Type B pancreatic cell (in vitro differentiated cells): ENCODE data around the gene CISTR. TPM values are rescaled to one million over a fixed set of nuclear protein-coding genes. Genes with fewer than 3 reads are reported as not detected.
"Not testable (repeated sequence)": the region's sequence is repeated elsewhere in the genome, so short reads cannot be mapped to it uniquely, and the experiment has no call there.

Experiments
- DNase-seq: peaks from one replicate; pipeline ENCODE4 v3.0.0; 2021; ENCODE audit warnings: mixed read lengths; ENCODE audit not compliant: unreplicated experiment; ENCODE audit errors: extremely low spot score
- H3K27ac Mint-ChIP-seq: 2 replicates; pipeline ENCODE4 v1.8.0; 2021; ENCODE audit warnings: mild to moderate bottlenecking, mixed read lengths
- H3K27me3 Mint-ChIP-seq: 2 replicates; pipeline ENCODE4 v1.8.0; 2021; ENCODE audit warnings: mixed read lengths
- H3K36me3 Mint-ChIP-seq: 2 replicates; pipeline ENCODE4 v1.8.0; 2021; ENCODE audit warnings: mixed read lengths
- H3K4me1 Mint-ChIP-seq: one replicate; pipeline ENCODE4 v1.8.0; 2021; ENCODE audit warnings: mixed read lengths; ENCODE audit not compliant: unreplicated experiment
- H3K4me3 Mint-ChIP-seq: 2 replicates; pipeline ENCODE4 v1.8.0; 2021; ENCODE audit warnings: mild to moderate bottlenecking, mixed read lengths
- H3K9me3 Mint-ChIP-seq: 2 replicates; pipeline ENCODE4 v1.8.0; 2021; ENCODE audit warnings: mixed read lengths
- CTCF ChIP-seq: fragments of 200-600 bp; sonication (generic); conservative IDR thresholded peaks from 2 replicates; pipeline ENCODE4 v1.5.0; 2021; ENCODE audit warnings: antibody characterized with exemption, mild to moderate bottlenecking
- total RNA-seq: library from RNA; stranded (reverse); gene quantifications from 2 replicates; pipeline ENCODE4 v1.2.1, GENCODE V29; 2021; ENCODE audit warnings: low replicate concordance

CISTR gene
- total RNA-seq, 1 donor from 2014 or later = not detected

GRCh38 chr12:53775478-53776145 lies 23.8 kb upstream of the CISTR start:
- Mint-ChIP-seq H3K9me3 (no peaks in the 10 kb centered on the region), H3K27me3 (peaks cover 77% of the 10 kb centered on the region), H3K27ac (no peak overlapping the region), H3K36me3 (no peaks in the 10 kb centered on the region), H3K4me1 (no peaks in the 10 kb centered on the region), H3K4me3 (no peak overlapping the region)
- no peak for DNase-seq
- TF ChIP-seq CTCF = no peak

GRCh38 chr12:53770281-53770680 lies 18.5 kb upstream of the CISTR start:
- H3K36me3 Mint-ChIP-seq = no peaks in the 10 kb centered on the region

GRCh38 chr12:53768976-53769375 lies 17.2 kb upstream of the CISTR start:
- H3K27me3 Mint-ChIP-seq = peaks cover 86% of the 10 kb centered on the region
- DNase-seq = no peak
- no peak for TF ChIP-seq CTCF
- no peaks in the 10 kb centered on the region for H3K9me3 Mint-ChIP-seq
- no peaks in the 10 kb centered on the region for H3K36me3 Mint-ChIP-seq
- no peaks in the 10 kb centered on the region for H3K4me1 Mint-ChIP-seq
- H3K27ac Mint-ChIP-seq = no peak overlapping the region
- H3K4me3 Mint-ChIP-seq = no peak overlapping the region

More at GRCh38 chr12:53770281-53770680, 18.5 kb upstream of the CISTR start:
- Mint-ChIP-seq H3K4me1 (no peaks in the 10 kb centered on the region), H3K4me3 (no peak overlapping the region), H3K9me3 (no peaks in the 10 kb centered on the region), H3K27me3 (peaks cover 84% of the 10 kb centered on the region), H3K27ac (no peak overlapping the region)
- no peak for DNase-seq
- TF ChIP-seq CTCF = no peak

GRCh38 chr12:53766881-53767280 lies 15.1 kb upstream of the CISTR start:
- Mint-ChIP-seq H3K27ac (no peak overlapping the region), H3K36me3 (no peaks in the 10 kb centered on the region), H3K27me3 (peaks cover 87% of the 10 kb centered on the region), H3K4me1 (no peaks in the 10 kb centered on the region), H3K9me3 (peaks cover 6% of the 10 kb centered on the region), H3K4me3 (no peak overlapping the region)
- TF ChIP-seq CTCF = no peak
- DNase-seq = no peak

- Mint-ChIP-seq H3K27ac (no peak overlapping the region), H3K4me3 (no peak overlapping the region), H3K27me3 (peaks cover 84% of the 10 kb centered on the region), H3K9me3 (peaks cover 6% of the 10 kb centered on the region), H3K36me3 (no peaks in the 10 kb centered on the region), H3K4me1 (no peaks in the 10 kb centered on the region)
- DNase-seq = no peak
- no peak for TF ChIP-seq CTCF
Measured at GRCh38 chr12:53765891-53766290, 14.1 kb upstream of the CISTR start.

GRCh38 chr12:53764615-53765014 lies 12.8 kb upstream of the CISTR start:
- no peak for TF ChIP-seq CTCF
- Mint-ChIP-seq H3K9me3 (peaks cover 6% of the 10 kb centered on the region), H3K27me3 (peaks cover 86% of the 10 kb centered on the region), H3K36me3 (no peaks in the 10 kb centered on the region), H3K27ac (no peak overlapping the region), H3K4me1 (no peaks in the 10 kb centered on the region), H3K4me3 (no peak overlapping the region)
- DNase-seq = no peak

GRCh38 chr12:53762793-53763192 lies 11.0 kb upstream of the CISTR start:
- not testable (repeated sequence) for DNase-seq, H3K9me3 Mint-ChIP-seq, H3K4me3 Mint-ChIP-seq, H3K36me3 Mint-ChIP-seq, H3K4me1 Mint-ChIP-seq, H3K27ac Mint-ChIP-seq
- peaks cover 90% of the 10 kb centered on the region for H3K27me3 Mint-ChIP-seq
